Memory B cell (primary cell): ENCODE results near the gene MAGEB2.

Source experiments
- ATAC-seq: fragments of 150-1000 bp; cut with Tn5 transposase; 2 replicates; pipeline ENCODE4 v1.10.0; 2021; ENCODE audit warnings: low read depth, mild to moderate bottlenecking, moderate library complexity
- DNase-seq, 2 donors: peaks; one replicate each; pipeline ENCODE4 v3.0.0; 2022; ENCODE audit warnings: low spot score in 2 of 2
- H3K27ac Mint-ChIP-seq: one replicate; pipeline ENCODE4 v1.8.0; 2022; ENCODE audit warnings: mild to moderate bottlenecking, moderate library complexity, mixed read lengths
- H3K27me3 Mint-ChIP-seq: one replicate; pipeline ENCODE4 v1.8.0; 2022; ENCODE audit warnings: mixed read lengths
- H3K36me3 Mint-ChIP-seq: one replicate; pipeline ENCODE4 v1.8.0; 2022; ENCODE audit warnings: mild to moderate bottlenecking, mixed read lengths
- H3K4me1 Mint-ChIP-seq: one replicate; pipeline ENCODE4 v1.8.0; 2022; ENCODE audit warnings: mixed read lengths
- H3K4me3 Mint-ChIP-seq: one replicate; pipeline ENCODE4 v1.8.0; 2022; ENCODE audit warnings: mild to moderate bottlenecking, moderate library complexity, mixed read lengths
- H3K9me3 Mint-ChIP-seq: one replicate; pipeline ENCODE4 v1.8.0; 2022; ENCODE audit warnings: mixed read lengths

The MAGEB2 gene

GRCh38 chrX:30241724-30242415 is 26.5 kb downstream of the MAGEB2 start, which contains the start of gene MAGEB4:
MAGEB4 (plus strand) TSS chrX:30242000; CDS start chrX:30242136, 136 bp downstream.
- ATAC-seq (no peak), DNase-seq (no peak)
- no peaks in the 10 kb centered on the region for H3K36me3 Mint-ChIP-seq
- H3K27me3 Mint-ChIP-seq = no peaks in the 10 kb centered on the region
- H3K4me3 Mint-ChIP-seq = no peak within 1 kb of the TSS
- H3K27ac Mint-ChIP-seq = no peak within 1 kb of the TSS
- H3K4me1 Mint-ChIP-seq = no peaks in the 10 kb centered on the region
- no peaks in the 10 kb centered on the region for H3K9me3 Mint-ChIP-seq

GRCh38 chrX:30246769-30247489 is 31.6 kb downstream of the MAGEB2 start, which contains the start of gene MAGEB1:
MAGEB1 (plus strand) TSS chrX:30247146; CDS start chrX:30250494, 3,348 bp downstream.
- H3K36me3 Mint-ChIP-seq = no peaks in the 10 kb centered on the region
- ATAC-seq (no peak), DNase-seq (no peak)
- no peaks in the 10 kb centered on the region for H3K4me1 Mint-ChIP-seq
- no peaks in the 10 kb centered on the region for H3K9me3 Mint-ChIP-seq
- H3K27me3 Mint-ChIP-seq = no peaks in the 10 kb centered on the region
- H3K27ac Mint-ChIP-seq = no peak within 1 kb of the TSS
- H3K4me3 Mint-ChIP-seq = no peak within 1 kb of the TSS

GRCh38 chrX:30248854-30249253 is 33.5 kb downstream of the MAGEB2 start:
- H3K4me3 Mint-ChIP-seq = no peak overlapping the region
- no peaks in the 10 kb centered on the region for H3K36me3 Mint-ChIP-seq
- H3K9me3 Mint-ChIP-seq = no peaks in the 10 kb centered on the region
- H3K27ac Mint-ChIP-seq = no peak overlapping the region
- ATAC-seq = no peak
- no peak for DNase-seq
- no peaks in the 10 kb centered on the region for H3K4me1 Mint-ChIP-seq
- no peaks in the 10 kb centered on the region for H3K27me3 Mint-ChIP-seq

- H3K4me1 Mint-ChIP-seq = no peaks in the 10 kb centered on the region
- H3K4me3 Mint-ChIP-seq = no peak overlapping the region
- H3K36me3 Mint-ChIP-seq = no peaks in the 10 kb centered on the region
- no peaks in the 10 kb centered on the region for H3K9me3 Mint-ChIP-seq
- H3K27ac Mint-ChIP-seq = no peak overlapping the region
- DNase-seq (no peak), ATAC-seq (no peak)
- no peaks in the 10 kb centered on the region for H3K27me3 Mint-ChIP-seq
These were observed 37.9 kb downstream of the MAGEB2 start for GRCh38 chrX:30253257-30253656.

- DNase-seq = no peak
These were observed 44.6 kb downstream of the MAGEB2 start for GRCh38 chrX:30259927-30260326.

GRCh38 chrX:30261012-30261411 is 45.6 kb downstream of the MAGEB2 start:
- Mint-ChIP-seq H3K4me1 (no peaks in the 10 kb centered on the region), H3K27me3 (peaks cover 2% of the 10 kb centered on the region), H3K36me3 (no peaks in the 10 kb centered on the region), H3K27ac (no peak overlapping the region), H3K4me3 (no peak overlapping the region), H3K9me3 (no peaks in the 10 kb centered on the region)
- DNase-seq = no peak
- no peak for ATAC-seq

More at GRCh38 chrX:30259927-30260326, 44.6 kb downstream of the MAGEB2 start:
- ATAC-seq = no peak
- Mint-ChIP-seq H3K27me3 (no peaks in the 10 kb centered on the region), H3K9me3 (no peaks in the 10 kb centered on the region), H3K27ac (no peak overlapping the region), H3K4me3 (no peak overlapping the region), H3K36me3 (no peaks in the 10 kb centered on the region), H3K4me1 (no peaks in the 10 kb centered on the region)

- no peak for ATAC-seq
- H3K36me3 Mint-ChIP-seq = no peaks in the 10 kb centered on the region
- no peaks in the 10 kb centered on the region for H3K9me3 Mint-ChIP-seq
- H3K27me3 Mint-ChIP-seq = peaks cover 2% of the 10 kb centered on the region
- no peak overlapping the region for H3K27ac Mint-ChIP-seq
- H3K4me3 Mint-ChIP-seq = no peak overlapping the region
- DNase-seq = no peak
- H3K4me1 Mint-ChIP-seq = no peaks in the 10 kb centered on the region
These were observed 47.4 kb downstream of the MAGEB2 start for GRCh38 chrX:30262763-30263162.
